SK-N-SH (cell line): ENCODE data around the gene OR2M7. TPM values are rescaled to one million over a fixed set of nuclear protein-coding genes. Genes with fewer than 3 reads are reported as not detected.

Experiments used
- CTCF ChIA-PET: fragments of 300-600, 350-600 bp; formaldehyde crosslinking; extraction: SDS; loops from one replicate; lab custom pipeline; 2021; lab: Yijun Ruan, JAX
- POLR2A ChIA-PET: fragments of 350-600 bp; sonication (Branson Sonifier 250); formaldehyde crosslinking; extraction: SDS; loops from one replicate; lab custom pipeline; 2020; ENCODE audit warnings: antibody characterized with exemption, inconsistent platforms; lab: Yijun Ruan, JAX
- DNase-seq: peaks from one replicate; pipeline ENCODE4 v3.0.0; 2012
- H2AFZ ChIP-seq: fragments of 200-600 bp; sonication (generic); 2 replicates; pipeline ENCODE4 v1.8.1; 2016; ENCODE audit warnings: antibody characterized with exemption, mild to moderate bottlenecking, low read depth
- H3F3A ChIP-seq: fragments of 200-600 bp; sonication (generic); replicated peaks from 2 replicates; pipeline ENCODE3; 2016; ENCODE audit warnings: antibody characterized with exemption, mild to moderate bottlenecking; ENCODE audit not compliant: insufficient read depth
- H3K27ac ChIP-seq, 2 experiments: fragments of 200-500 bp in 1 of 2; fragments of 200-600 bp in 1 of 2; sonication (Bioruptor generic) in 1 of 2; sonication (generic), shearing (Covaris generic) in 1 of 2; 2 replicates each; pipeline versions ENCODE4 v1.5.1 to v1.6.1; 2014 to 2016; ENCODE audit warnings: low read depth in 2 of 2, inconsistent platforms in 1 of 2, low read length in 1 of 2, mild to moderate bottlenecking in 1 of 2, mixed read lengths in 1 of 2
- H3K27me3 ChIP-seq: fragments of 200-600 bp; sonication (generic), shearing (Covaris generic); 2 replicates; pipeline ENCODE4 v1.6.1; 2016; ENCODE audit warnings: mixed run types; ENCODE audit not compliant: insufficient read depth
- H3K36me3 ChIP-seq, 2 experiments: fragments of 200-500 bp in 1 of 2; fragments of 200-600 bp in 1 of 2; sonication (Bioruptor generic) in 1 of 2; sonication (generic) in 1 of 2; replicated peaks in 1 of 2; 2 replicates each; pipeline versions ENCODE3 to v1.5.1; 2014 to 2016; ENCODE audit warnings: low read length in 1 of 2, mild to moderate bottlenecking in 1 of 2; ENCODE audit not compliant: insufficient read depth in 2 of 2, control insufficient read depth in 1 of 2
- H3K4me1 ChIP-seq, 2 experiments: fragments of 200-500 bp in 1 of 2; fragments of 200-600 bp in 1 of 2; sonication (Bioruptor generic) in 1 of 2; sonication (generic), shearing (Covaris generic) in 1 of 2; 2 replicates each; pipeline versions ENCODE4 v1.5.1 to v1.6.1; 2014 to 2016; ENCODE audit warnings: low read depth in 1 of 2, low read length in 1 of 2, mixed run types in 1 of 2; ENCODE audit not compliant: insufficient read depth in 2 of 2, control insufficient read depth in 1 of 2
- H3K4me2 ChIP-seq: fragments of 200-600 bp; sonication (generic), shearing (Covaris generic); 2 replicates; pipeline ENCODE4 v1.6.1; 2017; ENCODE audit warnings: mixed run types
- H3K4me3 ChIP-seq, 2 experiments: fragments of 200-500 bp in 1 of 2; fragments of 200-600 bp in 1 of 2; sonication (Bioruptor generic) in 1 of 2; sonication (generic), shearing (Covaris generic) in 1 of 2; 2 replicates each; pipeline versions ENCODE4 v1.5.1 to v1.8.1; 2014 to 2016; ENCODE audit warnings: low read depth in 2 of 2, inconsistent platforms in 1 of 2, low read length in 1 of 2, mild to moderate bottlenecking in 1 of 2, mixed read lengths in 1 of 2, moderate library complexity in 1 of 2
- H3K79me2 ChIP-seq: fragments of 200-600 bp; sonication (generic); 2 replicates; pipeline ENCODE4 v1.8.1; 2017; ENCODE audit warnings: mild to moderate bottlenecking; ENCODE audit not compliant: insufficient read depth
- H3K9ac ChIP-seq: fragments of 200-600 bp; sonication (generic); 2 replicates; pipeline ENCODE4 v1.6.1; 2017; ENCODE audit warnings: mixed run types
- H3K9me2 ChIP-seq: fragments of 200-600 bp; sonication (generic); 2 replicates; pipeline ENCODE4 v1.6.1; 2017; ENCODE audit warnings: mixed run types
- H3K9me3 ChIP-seq: fragments of 200-600 bp; sonication (generic); 2 replicates; pipeline ENCODE4 v1.6.1; 2017; ENCODE audit warnings: mixed run types, mild to moderate bottlenecking, moderate library complexity
- H4K20me1 ChIP-seq: fragments of 200-600 bp; sonication (generic); 2 replicates; pipeline ENCODE4 v1.6.1; 2017; ENCODE audit warnings: mild to moderate bottlenecking, mixed run types; ENCODE audit not compliant: insufficient read depth
- JUND ChIP-seq: IDR thresholded peaks from 2 replicates; pipeline ENCODE4 v1.4.0; 2012
- MEF2A ChIP-seq: IDR thresholded peaks from 2 replicates; pipeline ENCODE4 v1.4.0; 2012; ENCODE audit warnings: low read depth, borderline replicate concordance
- NFIC ChIP-seq: IDR thresholded peaks from 2 replicates; pipeline ENCODE4 v1.4.0; 2012; ENCODE audit warnings: borderline replicate concordance
- RCOR1 ChIP-seq: fragments of 150-350 bp; IDR thresholded peaks from 2 replicates; pipeline ENCODE4 v1.6.1; 2017; ENCODE audit warnings: antibody characterized with exemption, low read length
- SMC3 ChIP-seq: IDR thresholded peaks from 2 replicates; pipeline ENCODE4 v1.6.1; 2012; ENCODE audit warnings: low read depth, low read length, improper control_type of control experiment
- YY1 ChIP-seq: IDR thresholded peaks from 2 replicates; pipeline ENCODE4 v1.4.0; 2012; ENCODE audit warnings: low read depth, mild to moderate bottlenecking
- WGBS: methylation state at CpG from one replicate; pipeline ENCODE4 v1.1.6; 2017; ENCODE audit warnings: low lambda C conversion rate; 5-methylcytosine and 5-hydroxymethylcytosine counted together
- polyA plus RNA-seq, 3 experiments: library from polyadenylated mRNA; depleted of rRNA; stranded (reverse); fragments of >200 nt; gene quantifications; 2 replicates each; pipeline ENCODE4 v1.2.3, GENCODE V29; 2012
- TF ChIP-seq, protein P1 (sequence below): IDR thresholded peaks from 2 replicates; pipeline ENCODE4 v1.6.1; 2012; ENCODE audit warnings: mild to moderate bottlenecking, low read depth, low read length, moderate library complexity
- TF ChIP-seq, protein P2 (sequence below): fragments of 150-350 bp; IDR thresholded peaks from 2 replicates; pipeline ENCODE4 v1.6.1; 2017; ENCODE audit warnings: antibody characterized with exemption, low read length, low read depth, borderline replicate concordance

Gene OR2M7
- polyA plus RNA-seq, 1 of the 3 experiments (the other 2 are of a cell fraction), result not detected

DNA sequence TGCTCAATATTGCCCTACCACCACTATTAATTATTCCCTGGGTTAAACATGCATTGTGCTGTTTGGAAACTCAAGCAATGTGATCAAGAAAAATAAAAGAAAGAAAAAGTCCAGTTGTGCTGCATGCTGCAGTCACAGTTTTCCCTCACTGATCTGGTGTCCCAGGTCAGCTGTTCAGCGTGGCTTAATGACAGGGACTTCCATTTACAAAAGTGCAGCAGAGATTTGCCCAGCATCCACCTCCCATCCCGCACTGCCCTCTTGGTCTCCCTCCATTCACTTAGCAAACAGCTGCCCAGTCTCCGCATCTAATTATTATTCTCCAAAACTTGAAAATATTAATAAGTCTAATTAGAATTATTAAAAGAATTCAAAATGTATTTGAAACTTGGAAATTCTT lies 35.0 kb upstream of the OR2M7 start:
- CTCF ChIA-PET, result no interaction called here
- POLR2A ChIA-PET, result no interaction called here
- Histone ChIP-seq H3K4me3 (no peak overlapping the region), H3K9ac (no peak overlapping the region), H3K9me2 (no peaks in the 10 kb centered on the region), H3K4me1 (no peaks in the 10 kb centered on the region), H3K36me3 (no peaks in the 10 kb centered on the region), H3K79me2 (no peaks in the 10 kb centered on the region), H3K27ac (no peak overlapping the region), H2AFZ (no peak overlapping the region), H3K27me3 (no peaks in the 10 kb centered on the region), H4K20me1 (no peaks in the 10 kb centered on the region), H3K4me2 (no peak overlapping the region), H3F3A (no peaks in the 10 kb centered on the region), H3K9me3 (peaks cover 4% of the 10 kb centered on the region; the same call in 1 of the 2 replicates)
- no peak for DNase-seq
- WGBS, result 0% methylated on average over 3 of the region's 3 CpGs
- no peak for TF ChIP-seq YY1
- no peak for TF ChIP-seq RCOR1
- no peak for TF ChIP-seq MEF2A
- TF ChIP-seq, protein P1, sequence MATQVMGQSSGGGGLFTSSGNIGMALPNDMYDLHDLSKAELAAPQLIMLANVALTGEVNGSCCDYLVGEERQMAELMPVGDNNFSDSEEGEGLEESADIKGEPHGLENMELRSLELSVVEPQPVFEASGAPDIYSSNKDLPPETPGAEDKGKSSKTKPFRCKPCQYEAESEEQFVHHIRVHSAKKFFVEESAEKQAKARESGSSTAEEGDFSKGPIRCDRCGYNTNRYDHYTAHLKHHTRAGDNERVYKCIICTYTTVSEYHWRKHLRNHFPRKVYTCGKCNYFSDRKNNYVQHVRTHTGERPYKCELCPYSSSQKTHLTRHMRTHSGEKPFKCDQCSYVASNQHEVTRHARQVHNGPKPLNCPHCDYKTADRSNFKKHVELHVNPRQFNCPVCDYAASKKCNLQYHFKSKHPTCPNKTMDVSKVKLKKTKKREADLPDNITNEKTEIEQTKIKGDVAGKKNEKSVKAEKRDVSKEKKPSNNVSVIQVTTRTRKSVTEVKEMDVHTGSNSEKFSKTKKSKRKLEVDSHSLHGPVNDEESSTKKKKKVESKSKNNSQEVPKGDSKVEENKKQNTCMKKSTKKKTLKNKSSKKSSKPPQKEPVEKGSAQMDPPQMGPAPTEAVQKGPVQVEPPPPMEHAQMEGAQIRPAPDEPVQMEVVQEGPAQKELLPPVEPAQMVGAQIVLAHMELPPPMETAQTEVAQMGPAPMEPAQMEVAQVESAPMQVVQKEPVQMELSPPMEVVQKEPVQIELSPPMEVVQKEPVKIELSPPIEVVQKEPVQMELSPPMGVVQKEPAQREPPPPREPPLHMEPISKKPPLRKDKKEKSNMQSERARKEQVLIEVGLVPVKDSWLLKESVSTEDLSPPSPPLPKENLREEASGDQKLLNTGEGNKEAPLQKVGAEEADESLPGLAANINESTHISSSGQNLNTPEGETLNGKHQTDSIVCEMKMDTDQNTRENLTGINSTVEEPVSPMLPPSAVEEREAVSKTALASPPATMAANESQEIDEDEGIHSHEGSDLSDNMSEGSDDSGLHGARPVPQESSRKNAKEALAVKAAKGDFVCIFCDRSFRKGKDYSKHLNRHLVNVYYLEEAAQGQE, result no peak
- TF ChIP-seq NFIC, result no peak

DNA sequence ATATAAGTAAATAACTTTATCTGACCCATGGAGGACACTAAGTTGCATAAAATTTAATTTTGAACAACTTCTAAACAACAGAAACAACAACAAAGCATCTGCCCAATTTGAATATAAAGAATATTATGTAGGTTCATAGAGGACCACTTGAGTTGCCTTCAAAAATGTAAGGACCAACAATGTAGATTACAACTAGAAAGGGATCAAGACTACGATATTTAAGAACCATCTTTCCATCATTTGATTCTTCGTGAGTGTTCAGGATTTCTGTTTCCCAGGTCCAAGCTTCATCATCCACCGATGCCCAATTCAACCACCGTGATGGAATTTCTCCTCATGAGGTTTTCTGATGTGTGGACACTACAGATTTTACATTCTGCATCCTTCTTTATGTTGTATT lies 24.1 kb upstream of the OR2M7 start, which contains the start of gene OR14C36:
Gene OR14C36 (plus strand): TSS at position 301 of the 400 bp plus-strand sequence. CDS start 0 bp downstream, at position 301.
- H3K4me1 ChIP-seq, result no peaks in the 10 kb centered on the region
- H3K4me3 ChIP-seq, result no peak within 1 kb of the TSS
- no peak within 1 kb of the TSS for H3K27ac ChIP-seq
- peaks cover 3% of the 10 kb centered on the region; the same call in 1 of the 2 replicates for H3K9me3 ChIP-seq
- no peaks in the 10 kb centered on the region for H3K9me2 ChIP-seq
- TF ChIP-seq, protein P2, sequence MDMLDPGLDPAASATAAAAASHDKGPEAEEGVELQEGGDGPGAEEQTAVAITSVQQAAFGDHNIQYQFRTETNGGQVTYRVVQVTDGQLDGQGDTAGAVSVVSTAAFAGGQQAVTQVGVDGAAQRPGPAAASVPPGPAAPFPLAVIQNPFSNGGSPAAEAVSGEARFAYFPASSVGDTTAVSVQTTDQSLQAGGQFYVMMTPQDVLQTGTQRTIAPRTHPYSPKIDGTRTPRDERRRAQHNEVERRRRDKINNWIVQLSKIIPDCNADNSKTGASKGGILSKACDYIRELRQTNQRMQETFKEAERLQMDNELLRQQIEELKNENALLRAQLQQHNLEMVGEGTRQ, result no peak
- TF ChIP-seq SMC3, result no peak
- TF ChIP-seq JUND, result no peak
- no peaks in the 10 kb centered on the region for H3K36me3 ChIP-seq
- H2AFZ ChIP-seq, result no peak within 1 kb of the TSS
- ChIA-PET CTCF (no interaction called here), POLR2A (no interaction called here)
- no peak within 1 kb of the TSS for H3K9ac ChIP-seq
- 2% methylated on average over 4 of the region's 4 CpGs for WGBS
- no peak for DNase-seq
- no peaks in the 10 kb centered on the region for H3K79me2 ChIP-seq
- H3K4me2 ChIP-seq, result no peak within 1 kb of the TSS
- H4K20me1 ChIP-seq, result no peaks in the 10 kb centered on the region
- no peaks in the 10 kb centered on the region for H3F3A ChIP-seq
- no peaks in the 10 kb centered on the region for H3K27me3 ChIP-seq
